IMR-90 (cell line): Measurements from ENCODE around the gene PALLD. TPM values are rescaled to one million over a fixed set of nuclear protein-coding genes. Genes with fewer than 3 reads are reported as not detected.

Source experiments
- ATAC-seq: fragments of 200-7000 bp; cut with Tn5 transposase; 2 replicates; pipeline ENCODE4 v1.9.1; 2020; ENCODE audit warnings: low read depth, mild to moderate bottlenecking, moderate library complexity
- BruUV-seq: library from RNA; stranded (reverse); fragments of 400-500 nt; replicated peaks from 2 replicates; lab custom pipeline; 2021; lab: Mats Ljungman, UMichigan
- CTCF ChIA-PET: fragments of 300-600 bp; formaldehyde crosslinking; extraction: SDS; loops from one replicate; lab custom pipeline; 2021; ENCODE audit warnings: antibody characterized with exemption; lab: Yijun Ruan, JAX
- POLR2A ChIA-PET: fragments of 300-600 bp; sonication (Branson Sonifier 250); formaldehyde crosslinking; loops from one replicate; lab custom pipeline; 2022; ENCODE audit warnings: antibody characterized with exemption; ENCODE audit not compliant: unreplicated experiment; lab: Charles Lee
- DNase-seq: peaks from one replicate; pipeline ENCODE4 v3.0.0; 2013
- H2AFZ ChIP-seq: replicated peaks from 2 replicates; pipeline ENCODE3; 2013; ENCODE audit warnings: low read length, mild to moderate bottlenecking; ENCODE audit not compliant: poor library complexity
- H2AK5ac ChIP-seq: 2 replicates; pipeline ENCODE4 v1.6.1; 2013; ENCODE audit warnings: low read depth, low read length, inconsistent platforms
- H2AK9ac ChIP-seq: replicated peaks from 2 replicates; pipeline ENCODE3; 2013; ENCODE audit warnings: mild to moderate bottlenecking, low read depth, low read length, moderate library complexity; ENCODE audit not compliant: poor library complexity
- H2BK120ac ChIP-seq: 2 replicates; pipeline ENCODE4 v1.6.1; 2013; ENCODE audit warnings: low read depth, low read length, inconsistent platforms
- H2BK15ac ChIP-seq: 3 replicates; pipeline ENCODE4 v1.6.1; 2013; ENCODE audit warnings: low read depth, low read length, inconsistent platforms
- H2BK20ac ChIP-seq: 2 replicates; pipeline ENCODE4 v1.6.1; 2013; ENCODE audit warnings: low read depth, mild to moderate bottlenecking, inconsistent platforms, low read length, moderate library complexity
- H2BK5ac ChIP-seq: 2 replicates; pipeline ENCODE4 v1.6.1; 2013; ENCODE audit warnings: mild to moderate bottlenecking, low read depth, low read length, inconsistent platforms; ENCODE audit not compliant: poor library complexity, severe bottlenecking
- H3K14ac ChIP-seq: replicated peaks from 2 replicates; pipeline ENCODE4 v1.6.1; 2013; ENCODE audit warnings: low read depth, low read length, inconsistent platforms
- H3K18ac ChIP-seq: 2 replicates; pipeline ENCODE4 v1.6.1; 2013; ENCODE audit warnings: low read depth, low read length, control low read depth
- H3K23ac ChIP-seq: 2 replicates; pipeline ENCODE4 v1.6.1; 2013; ENCODE audit warnings: low read depth, low read length, inconsistent platforms
- H3K27ac ChIP-seq: 2 replicates; pipeline ENCODE4 v1.5.1; 2013; ENCODE audit warnings: mild to moderate bottlenecking, control low read depth, low read length; ENCODE audit not compliant: insufficient read depth
- H3K27me3 ChIP-seq: 2 replicates; pipeline ENCODE4 v1.6.1; 2013; ENCODE audit warnings: low read length; ENCODE audit not compliant: control insufficient read depth, insufficient read depth
- H3K36me3 ChIP-seq: 2 replicates; pipeline ENCODE4 v1.6.1; 2013; ENCODE audit warnings: low read length, mixed read lengths; ENCODE audit not compliant: control insufficient read depth, insufficient read depth
- H3K4ac ChIP-seq: 2 replicates; pipeline ENCODE4 v1.6.1; 2013; ENCODE audit warnings: low read depth, low read length, inconsistent platforms
- H3K4me1 ChIP-seq: 2 replicates; pipeline ENCODE4 v1.6.1; 2013; ENCODE audit warnings: low read length, mixed read lengths; ENCODE audit not compliant: control insufficient read depth, insufficient read depth
- H3K4me2 ChIP-seq: 2 replicates; pipeline ENCODE4 v1.6.1; 2013; ENCODE audit warnings: low read depth, mild to moderate bottlenecking, control low read depth, low read length, moderate library complexity
- H3K4me3 ChIP-seq: 2 replicates; pipeline ENCODE4 v1.5.1; 2013; ENCODE audit warnings: low read depth, mild to moderate bottlenecking, control low read depth, low read length, moderate library complexity; ENCODE audit not compliant: insufficient read depth
- H3K56ac ChIP-seq: 2 replicates; pipeline ENCODE4 v1.6.1; 2013; ENCODE audit warnings: low read length, inconsistent platforms; ENCODE audit not compliant: insufficient read depth; ENCODE audit errors: extremely low read depth
- H3K79me1 ChIP-seq, 2 experiments: 2 replicates each; pipeline ENCODE4 v1.6.1; 2013; ENCODE audit warnings: low read length in 2 of 2, inconsistent platforms in 1 of 2, low read depth in 1 of 2
- H3K9ac ChIP-seq: 2 replicates; pipeline ENCODE4 v1.6.1; 2013; ENCODE audit warnings: low read depth, low read length, control low read depth
- H3K9me1 ChIP-seq: 2 replicates; pipeline ENCODE4 v1.6.1; 2013; ENCODE audit warnings: low read length, inconsistent platforms; ENCODE audit not compliant: insufficient read depth
- H3K9me3 ChIP-seq: 2 replicates; pipeline ENCODE4 v1.6.1; 2013; ENCODE audit warnings: low read length; ENCODE audit not compliant: control insufficient read depth, insufficient read depth
- H4K20me1 ChIP-seq: 2 replicates; pipeline ENCODE4 v1.6.1; 2013; ENCODE audit warnings: low read length, inconsistent platforms; ENCODE audit not compliant: insufficient read depth
- H4K5ac ChIP-seq: 2 replicates; pipeline ENCODE4 v1.6.1; 2013; ENCODE audit warnings: mild to moderate bottlenecking, low read depth, low read length, control low read depth
- H4K8ac ChIP-seq, 2 experiments: 2 replicates each; pipeline ENCODE4 v1.6.1; 2013; ENCODE audit warnings: low read depth in 2 of 2, low read length in 2 of 2, control low read depth in 1 of 2, inconsistent platforms in 1 of 2
- H4K91ac ChIP-seq: 2 replicates; pipeline ENCODE4 v1.6.1; 2013; ENCODE audit warnings: low read depth, low read length, inconsistent platforms; ENCODE audit not compliant: insufficient read depth
- BHLHE40 ChIP-seq: fragments of 150-350 bp; IDR thresholded peaks from 2 replicates; pipeline ENCODE4 v1.6.1; 2016; ENCODE audit warnings: mild to moderate bottlenecking, low read depth, low read length
- CEBPB ChIP-seq: IDR thresholded peaks from 2 replicates; pipeline ENCODE4 v1.6.1; 2012; ENCODE audit warnings: low read depth, low read length, improper control_type of control experiment
- CHD1 ChIP-seq: IDR thresholded peaks from 2 replicates; pipeline ENCODE4 v1.6.1; 2012; ENCODE audit warnings: low read depth, low read length, improper control_type of control experiment
- CTCF ChIP-seq: conservative IDR thresholded peaks from 2 replicates; pipeline ENCODE4 v1.5.1; 2012; ENCODE audit warnings: mild to moderate bottlenecking, low read depth, low read length, improper control_type of control experiment
- ELK1 ChIP-seq: fragments of 150-350 bp; IDR thresholded peaks from 2 replicates; pipeline ENCODE4 v1.6.1; 2016; ENCODE audit warnings: low read depth, mild to moderate bottlenecking, low read length, moderate library complexity, borderline replicate concordance
- FOS ChIP-seq: fragments of 150-350 bp; IDR thresholded peaks from 2 replicates; pipeline ENCODE4 v1.6.1; 2016; ENCODE audit warnings: low read depth, low read length
- MAFK ChIP-seq: IDR thresholded peaks from 2 replicates; pipeline ENCODE4 v1.6.1; 2012; ENCODE audit warnings: low read depth, low read length, improper control_type of control experiment
- MAZ ChIP-seq: IDR thresholded peaks from 2 replicates; pipeline ENCODE4 v1.6.1; 2012; ENCODE audit warnings: low read depth, mild to moderate bottlenecking, low read length, improper control_type of control experiment, moderate library complexity, borderline replicate concordance
- NFE2L2 ChIP-seq: fragments of 150-350 bp; IDR thresholded peaks from 2 replicates; pipeline ENCODE4 v1.6.1; 2016; ENCODE audit warnings: low read depth, mild to moderate bottlenecking, low read length
- POLR2A ChIP-seq: IDR thresholded peaks from 2 replicates; pipeline ENCODE4 v1.6.1; 2012; ENCODE audit warnings: mild to moderate bottlenecking, low read depth, low read length
- RAD21 ChIP-seq: IDR thresholded peaks from 2 replicates; pipeline ENCODE4 v1.6.1; 2012; ENCODE audit warnings: low read length, improper control_type of control experiment
- RCOR1 ChIP-seq: IDR thresholded peaks from 2 replicates; pipeline ENCODE4 v1.6.1; 2012; ENCODE audit warnings: mild to moderate bottlenecking, low read length, improper control_type of control experiment; ENCODE audit not compliant: insufficient replicate concordance
- SMC3 ChIP-seq: fragments of 150-350 bp; IDR thresholded peaks from 2 replicates; pipeline ENCODE4 v1.6.1; 2016; ENCODE audit warnings: low read depth, mild to moderate bottlenecking, antibody characterized with exemption, low read length, moderate library complexity
- USF2 ChIP-seq: fragments of 150-350 bp; IDR thresholded peaks from 2 replicates; pipeline ENCODE4 v1.6.1; 2017; ENCODE audit warnings: mild to moderate bottlenecking, antibody characterized with exemption, low read length, low read depth
- WGBS, 2 experiments: methylation state at CpG; one replicate each; pipeline versions ENCODE4 v1.1.5 to v1.1.7; 2013; ENCODE audit warnings: missing lambda C conversion rate in 2 of 2; ENCODE audit not compliant: insufficient read length in 1 of 2; ENCODE audit errors: extremely low coverage in 2 of 2; 5-methylcytosine and 5-hydroxymethylcytosine counted together
- dilution Hi-C: fragments of 300-500 bp; cut with HindIII; formaldehyde crosslinking; loops from one replicate; pipeline ENCODE4 v1.14.3; 2018; ENCODE audit warnings: low sequenced_read_pairs; ENCODE audit not compliant: unreplicated experiment
- in situ Hi-C: fragments of 300-500 bp; cut with MboI; formaldehyde crosslinking; loops from 3 replicates; pipeline ENCODE4 v1.14.3; 2019; ENCODE audit warnings: low sequenced_read_pairs, inconsistent platforms, mixed read lengths
- intact Hi-C: fragments of 100-400 bp; cut with micrococcal nuclease; formaldehyde crosslinking; loops from 2 replicates; pipeline ENCODE4 v1.10.0; 2022
- polyA plus RNA-seq, 3 experiments: library from polyadenylated mRNA; depleted of rRNA; stranded (reverse); fragments of >200 nt; gene quantifications; 2 replicates each; pipeline ENCODE4 v1.2.3, GENCODE V29; 2012; ENCODE audit warnings: low replicate concordance in 1 of 3
- total RNA-seq: library from RNA; depleted of rRNA; stranded (reverse); fragments of >200 nt; gene quantifications from 2 replicates; pipeline ENCODE4 v1.2.3, GENCODE V29; 2012

PALLD gene
- total and polyA plus RNA-seq, 2 of the 4 experiments (the other 2 are of a cell fraction) = 91.0 to 91.9 TPM

GRCh38 chr4:168614281-168615057, 117.6 kb downstream of the PALLD start:
- ChIA-PET POLR2A (no interaction called here), CTCF (interaction anchor here (0.6 to 1.2 kb wide), 2 partner anchors 27 to 44 kb away, joined by 3 read pairs; no protein-coding TSS in a partner anchor)
- no peaks in the 10 kb centered on the region for H3K36me3 ChIP-seq
- TF ChIP-seq CEBPB = no peak
- TF ChIP-seq CTCF = no peak
- TF ChIP-seq SMC3 = no peak
- no peak for TF ChIP-seq RAD21
- no peak for TF ChIP-seq MAZ
- TF ChIP-seq POLR2A = no peak
- no peak for TF ChIP-seq NFE2L2
- TF ChIP-seq RCOR1 = no peak
- no peak for TF ChIP-seq ELK1
- no peak for TF ChIP-seq FOS
- TF ChIP-seq MAFK = no peak
- TF ChIP-seq USF2 = no peak
- no peak for TF ChIP-seq CHD1
- no peak for TF ChIP-seq BHLHE40

More at GRCh38 chr4:168614281-168615057, 117.6 kb downstream of the PALLD start:
- 100% methylated on average over 1 of the region's 4 CpGs; no CpG with 5 or more reads in 1 of the 2 experiments for WGBS, 2 experiments
- H3K27ac ChIP-seq = peak overlapping the region; percentile 57; the same call in 1 of the 2 replicates
- H4K5ac ChIP-seq = peak overlapping the region; percentile 68; the same call in 1 of the 2 replicates
- H2AFZ ChIP-seq = no peak overlapping the region
- H3K9ac ChIP-seq = no peak overlapping the region
- 0 out of 2 replicates have a peak overlapping the region, but pooled peaks have one; percentile 9 for H3K23ac ChIP-seq
- peak overlapping the region in 1 of 2 experiments; percentile 30; a peak in 1 of 4 replicates for H4K8ac ChIP-seq
- ATAC-seq = peak; percentile 33
- H3K4me1 ChIP-seq = peaks cover 35% of the 10 kb centered on the region
- no peak overlapping the region for H2AK9ac ChIP-seq
- peak; percentile 54 for DNase-seq
- H4K20me1 ChIP-seq = no peaks in the 10 kb centered on the region
- H2BK120ac ChIP-seq = peak overlapping the region; percentile 81
- H3K9me3 ChIP-seq = no peaks in the 10 kb centered on the region
- no TSS peak for BruUV-seq
- H3K4ac ChIP-seq = peak overlapping the region; percentile 69
- dilution Hi-C loops (no loop called here), in situ Hi-C loops (no loop called here), intact Hi-C loops (loop anchor here (5.0 kb wide), 1 partner anchor 297 kb away; the partner anchor contains the start of gene DDX60)
- H4K91ac ChIP-seq = peak overlapping the region; percentile 70; the same call in 1 of the 2 replicates
- peak overlapping the region; percentile 39; the same call in 1 of the 2 replicates for H3K56ac ChIP-seq
- peak overlapping the region; percentile 49; the same call in 1 of the 2 replicates for H3K14ac ChIP-seq
- H3K79me1 ChIP-seq = no peaks in the 10 kb centered on the region
- peak overlapping the region; percentile 37; the same call in 1 of the 2 replicates for H3K4me2 ChIP-seq
- H2AK5ac ChIP-seq = no peak overlapping the region
- peak overlapping the region; percentile 97 for H3K18ac ChIP-seq
- peaks cover 27% of the 10 kb centered on the region for H3K9me1 ChIP-seq
- no peak overlapping the region for H3K4me3 ChIP-seq
- peak overlapping the region; percentile 59 for H2BK5ac ChIP-seq
- H2BK15ac ChIP-seq = peak overlapping the region; percentile 17; the same call in 2 of the 3 replicates
- no peaks in the 10 kb centered on the region for H3K27me3 ChIP-seq
- peak overlapping the region; percentile 85 for H2BK20ac ChIP-seq
